Right ventricle myocardium inferior (tissue), 1 donor: ENCODE results near the gene GRM8. TPM values are rescaled to one million over a fixed set of nuclear protein-coding genes. Genes with fewer than 3 reads are reported as not detected.

Experiments used
- ATAC-seq: fragments of 200-7000 bp; cut with Tn5 transposase; one replicate; pipeline ENCODE4 v1.9.1; 2020; ENCODE audit warnings: mild to moderate bottlenecking, moderate library complexity
- DNase-seq: peaks from one replicate; pipeline ENCODE4 v3.0.0; 2021; ENCODE audit errors: missing footprints
- intact Hi-C: fragments of 100-400 bp; cut with DNase I; formaldehyde crosslinking; loops from one replicate; pipeline ENCODE4 v1.11.0; 2022
- total RNA-seq: library from RNA; stranded (reverse); fragmentation: NEBNext Ultra II Directional; extraction: Animal tissue kit (Norgen Biotek cat#: 25700); gene quantifications from one replicate; pipeline ENCODE4 v1.2.1, GENCODE V29; 2021
- donor health status: DM: no; HTN: yes; CAD: no; lungs with severe emphysema.

The GRM8 gene
- total RNA-seq, 1 donor from 2014 or later = 0.22 TPM

DNA sequence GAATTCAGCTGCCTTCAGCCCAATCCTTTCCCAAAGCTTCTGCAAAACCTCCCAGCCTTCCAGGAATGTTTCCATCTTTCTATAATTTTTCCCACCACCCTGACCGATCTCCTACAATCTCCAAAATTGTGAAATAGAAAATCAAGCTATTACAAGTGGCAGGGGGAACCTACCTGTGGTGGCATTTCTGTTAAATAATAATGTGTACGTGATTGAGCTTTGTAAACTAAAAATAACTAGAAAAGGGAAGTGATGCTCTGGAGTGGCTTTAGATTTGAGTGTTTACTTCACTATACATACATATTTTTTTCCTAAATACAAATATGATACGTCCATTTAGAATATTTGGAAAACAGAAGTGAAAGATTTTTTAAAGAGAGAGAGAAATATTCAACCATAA is 593.6 kb downstream of the GRM8 start:
- DNase-seq = no peak
- ATAC-seq = no peak
- intact Hi-C loops = no loop called here

DNA sequence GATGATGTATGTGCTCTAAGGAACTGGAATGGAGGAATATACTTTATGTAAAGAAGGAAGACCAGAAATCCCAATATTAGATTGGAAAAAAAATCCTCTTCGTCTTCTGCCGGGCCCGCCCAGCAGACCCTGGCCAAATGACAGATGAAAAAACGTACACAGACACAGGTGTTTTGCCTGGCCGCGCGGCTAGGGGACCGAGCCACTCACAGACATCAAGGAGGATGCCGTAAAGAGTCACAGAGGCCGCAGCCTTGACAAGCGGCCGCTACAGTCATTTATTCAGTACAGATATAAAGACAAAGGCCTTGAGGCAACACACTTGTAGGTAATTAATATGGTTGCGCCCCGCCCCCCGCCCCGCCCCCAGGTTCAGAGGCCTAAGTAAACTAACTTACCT is 594.1 kb downstream of the GRM8 start:
- intact Hi-C loops = no loop called here
- no peak for ATAC-seq
- no peak for DNase-seq

DNA sequence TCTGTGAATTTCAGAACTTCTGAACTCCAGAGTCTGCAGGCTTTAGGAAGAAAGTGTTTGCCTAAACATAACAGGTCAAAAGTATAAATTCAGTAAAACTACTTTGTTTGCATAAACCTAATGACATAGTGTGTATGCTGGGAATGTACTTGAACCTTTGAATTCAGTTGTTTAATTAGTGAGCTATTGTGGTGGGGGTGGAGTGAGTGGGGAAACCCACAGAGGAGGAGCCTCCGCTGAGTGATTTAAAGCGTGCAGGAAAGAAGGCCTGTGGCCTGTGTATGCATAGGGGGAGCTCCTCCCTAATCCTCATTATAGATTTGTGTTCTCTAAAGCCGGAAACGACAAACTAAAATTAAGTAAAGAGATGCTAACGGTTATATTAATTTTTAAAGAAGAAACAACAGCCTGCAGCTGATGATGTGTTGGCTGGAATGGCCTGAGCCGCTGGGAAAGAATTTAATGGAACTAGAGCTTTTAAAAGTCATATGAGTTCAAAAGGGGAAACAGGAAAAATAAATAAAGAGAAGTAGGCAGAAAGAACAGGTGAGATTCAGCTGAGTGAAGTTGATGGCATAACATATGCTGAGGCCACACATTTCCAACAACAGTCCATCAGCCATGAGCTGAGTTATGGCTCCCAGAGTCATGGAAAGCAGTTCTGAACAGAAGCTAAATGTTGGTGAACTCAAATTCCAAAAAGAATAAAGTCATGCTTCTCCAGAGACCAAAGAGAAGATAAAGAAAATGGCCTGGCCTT is 595.0 kb downstream of the GRM8 start:
- ATAC-seq = no peak
- DNase-seq = no peak
- intact Hi-C loops = no loop called here

DNA sequence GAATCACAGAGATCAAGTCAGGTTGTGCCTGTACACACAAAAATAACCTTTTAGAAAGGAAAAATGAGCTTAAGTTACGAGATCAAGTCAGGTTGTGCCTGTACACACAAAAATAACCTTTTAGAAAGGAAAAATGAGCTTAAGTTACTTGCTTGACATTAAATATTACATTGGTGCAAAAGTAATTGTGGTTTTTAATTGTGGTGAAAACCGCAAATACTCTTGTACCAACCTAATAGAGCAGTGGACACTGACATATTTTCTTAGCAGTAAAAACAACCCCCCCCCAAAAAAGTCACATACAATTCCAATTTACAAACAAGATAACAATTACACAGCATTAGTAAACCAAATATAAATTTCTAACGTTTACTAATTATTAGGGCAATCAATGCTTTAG is 595.6 kb downstream of the GRM8 start:
- intact Hi-C loops = no loop called here
- DNase-seq (no peak), ATAC-seq (no peak)

DNA sequence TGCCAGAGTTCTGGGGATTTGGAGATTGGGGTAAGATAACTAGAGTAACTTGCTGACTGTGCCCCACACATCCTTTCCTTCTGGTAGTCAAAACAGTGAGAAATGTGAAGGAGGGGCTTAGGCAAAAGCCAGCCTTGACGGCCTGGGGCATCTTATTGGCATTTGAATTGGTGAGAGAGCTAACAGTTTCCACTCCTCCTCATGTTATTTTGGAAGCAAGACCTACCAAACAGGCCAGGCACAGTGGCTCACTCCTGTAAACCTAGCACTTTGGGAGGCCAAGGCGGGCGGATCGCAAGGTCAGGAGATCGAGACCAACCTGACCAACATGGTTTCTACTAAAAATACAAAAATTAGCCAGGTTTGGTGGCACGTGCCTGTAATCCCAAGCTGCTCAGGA is 596.6 kb downstream of the GRM8 start:
- ATAC-seq (no peak), DNase-seq (no peak)
- intact Hi-C loops = no loop called here

DNA sequence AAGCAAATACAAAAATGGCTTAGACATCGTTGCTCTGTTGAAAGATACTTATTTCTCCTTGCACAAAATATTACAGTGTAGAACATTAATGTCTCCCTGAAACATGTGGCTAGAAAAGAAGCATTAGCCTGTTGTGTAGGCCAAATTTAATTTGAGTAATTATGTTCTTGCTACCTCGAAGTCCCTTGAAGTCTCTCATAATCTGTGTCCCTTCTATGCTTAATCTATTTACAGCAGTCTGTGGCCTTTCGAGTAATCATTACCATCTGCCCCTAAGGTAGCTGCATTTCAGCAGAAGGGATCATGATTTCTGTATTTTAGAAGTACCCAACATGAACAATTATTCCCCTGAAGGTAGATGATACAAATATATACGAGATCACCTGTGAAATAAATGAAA is 615.2 kb downstream of the GRM8 start:
- ATAC-seq (no peak), DNase-seq (no peak)
- intact Hi-C loops = no loop called here

DNA sequence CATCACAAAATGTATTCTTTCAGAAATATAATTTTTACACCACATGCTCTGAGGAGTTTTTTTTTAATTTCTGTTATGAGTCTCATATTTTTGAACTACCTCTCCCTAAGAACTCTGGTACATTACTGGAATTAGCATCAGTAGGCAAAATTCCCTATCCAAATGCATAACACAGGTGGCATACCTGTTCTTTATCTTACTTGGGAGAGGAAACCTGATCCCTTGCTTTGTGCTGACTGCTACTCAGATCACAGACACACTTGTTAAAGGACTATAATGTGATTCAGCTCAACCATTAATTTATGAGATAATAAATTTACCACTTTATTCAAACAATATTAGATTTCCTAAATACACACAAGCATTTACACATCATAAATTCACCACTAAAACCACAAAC is 617.2 kb downstream of the GRM8 start:
- intact Hi-C loops = no loop called here
- no peak for DNase-seq
- no peak for ATAC-seq

DNA sequence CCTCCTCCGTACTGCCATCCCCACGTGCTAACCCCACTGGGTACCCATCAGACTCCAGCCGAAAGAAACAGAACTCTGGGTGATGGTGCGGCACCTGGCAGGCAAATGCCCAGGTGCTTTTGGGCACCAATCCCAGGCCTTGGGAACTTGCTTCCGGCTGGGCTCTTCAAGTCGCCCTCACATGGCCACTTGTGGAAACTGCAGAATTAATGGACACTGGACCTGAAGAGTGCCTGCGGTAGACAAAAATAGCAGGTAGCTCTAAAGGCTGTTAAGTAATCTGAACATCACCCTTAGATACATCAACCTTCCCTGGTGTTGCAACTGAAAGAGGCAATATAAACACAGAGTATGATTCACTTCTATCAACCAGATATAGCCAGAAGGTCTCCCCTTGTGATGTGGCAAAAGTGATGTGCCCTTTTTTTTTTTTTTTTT is 644.4 kb downstream of the GRM8 start:
- intact Hi-C loops = no loop called here
- ATAC-seq (no peak), DNase-seq (no peak)

DNA sequence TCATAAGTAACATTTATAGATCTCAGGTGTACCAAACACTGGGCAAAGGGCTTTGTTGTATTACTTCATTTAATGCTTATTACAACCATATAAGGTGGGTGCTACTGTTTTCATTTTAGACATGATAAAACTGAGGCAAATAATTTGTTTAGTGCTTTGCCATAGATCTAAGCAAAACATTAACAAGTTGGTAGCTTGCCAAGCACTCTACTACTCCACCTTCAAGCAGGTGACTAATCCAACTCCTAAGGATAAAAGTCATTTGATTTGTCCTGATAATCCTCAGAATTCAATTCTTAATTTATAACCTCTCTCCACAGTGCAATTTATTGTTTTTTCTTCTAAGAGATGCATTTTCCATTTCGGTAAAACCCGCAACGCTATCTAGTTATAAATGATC is 646.4 kb downstream of the GRM8 start:
- DNase-seq (no peak), ATAC-seq (no peak)
- intact Hi-C loops = no loop called here

DNA sequence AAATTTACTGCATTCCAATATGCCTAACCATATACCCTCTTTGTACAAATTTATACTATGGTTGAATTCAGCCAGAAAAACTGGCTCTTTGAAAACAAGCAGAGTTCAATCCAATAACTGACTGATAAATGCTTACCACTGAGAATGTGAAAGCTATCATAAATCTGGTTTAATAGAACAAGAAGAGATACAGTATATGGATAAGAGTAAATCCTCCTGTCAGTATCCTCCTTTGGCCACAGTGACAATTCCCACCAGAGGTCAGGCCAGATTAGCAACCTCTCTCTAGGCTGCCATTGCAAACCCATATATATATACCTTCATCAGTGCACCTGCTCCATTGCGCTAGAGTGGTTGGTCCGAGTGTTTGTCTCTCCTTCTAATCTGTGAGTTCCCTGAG is 647.2 kb downstream of the GRM8 start:
- ATAC-seq (no peak), DNase-seq (no peak)
- intact Hi-C loops = no loop called here

DNA sequence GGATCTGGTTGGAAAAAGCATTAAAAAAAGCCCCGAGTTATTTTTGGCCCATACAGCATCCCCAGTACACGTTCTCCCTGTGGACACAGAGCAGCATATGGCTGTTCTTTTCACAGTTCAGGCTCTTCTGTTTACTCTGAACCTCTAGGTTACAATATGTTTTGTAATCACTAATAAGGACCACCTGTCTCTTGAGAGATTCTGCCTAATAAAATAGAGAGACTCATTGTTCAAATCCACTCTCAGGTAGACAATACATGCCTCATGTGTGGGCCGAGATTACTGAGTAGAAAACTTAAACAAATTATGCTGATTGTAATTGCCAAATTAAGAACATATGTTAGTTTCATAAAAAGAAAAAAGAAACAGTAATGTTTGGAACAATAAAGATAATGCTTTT is 647.7 kb downstream of the GRM8 start:
- DNase-seq (no peak), ATAC-seq (no peak)
- intact Hi-C loops = no loop called here

DNA sequence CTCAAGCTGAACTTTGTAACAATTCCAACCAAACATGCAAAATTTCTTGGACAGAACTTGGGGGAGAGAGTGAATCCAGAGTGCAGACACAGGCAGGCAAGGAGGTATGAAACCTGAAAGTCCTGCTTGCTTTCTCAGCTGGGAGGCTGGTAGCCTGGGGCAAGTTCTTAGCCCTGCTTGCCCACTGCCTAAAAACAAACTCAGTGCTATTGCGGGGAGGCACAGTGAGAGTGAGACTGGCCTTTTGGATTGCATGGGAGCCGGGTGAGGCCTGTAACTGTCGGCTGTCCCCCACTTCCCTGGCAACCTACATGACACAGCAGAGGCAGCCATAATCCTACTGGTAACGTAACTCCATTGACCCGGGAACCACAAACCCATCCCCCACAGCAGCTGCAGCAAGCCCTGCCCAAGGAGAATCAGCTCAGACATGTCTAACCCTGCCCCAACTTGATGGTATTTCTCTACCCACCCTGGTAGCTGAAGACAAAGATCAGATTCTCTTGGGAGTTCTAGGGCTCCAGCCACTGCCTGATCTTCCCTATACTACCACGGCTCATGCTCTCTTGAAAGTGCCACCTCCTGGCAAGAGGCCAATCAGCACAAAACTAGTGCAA is 663.6 kb downstream of the GRM8 start:
- DNase-seq (no peak), ATAC-seq (no peak)
- intact Hi-C loops = no loop called here

DNA sequence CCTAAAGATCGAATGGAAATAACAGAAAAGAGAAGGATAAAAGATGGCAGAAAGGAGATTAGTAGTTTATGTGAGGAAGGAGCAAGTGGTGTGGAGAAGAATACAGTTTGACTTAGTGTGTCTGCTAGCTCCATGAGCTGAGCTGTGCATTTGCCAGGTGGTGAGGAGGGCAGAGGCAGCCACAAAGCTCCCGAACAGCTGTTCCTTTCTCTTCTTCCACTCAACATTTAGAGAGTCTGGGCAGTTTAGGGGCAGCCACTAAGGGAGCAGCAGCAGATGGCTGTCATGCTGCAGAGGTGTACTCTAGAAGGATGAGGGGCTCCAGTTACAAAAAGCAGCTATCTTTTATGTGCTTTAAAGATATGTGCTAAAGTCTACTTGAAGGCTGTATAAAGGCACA is 674.4 kb downstream of the GRM8 start:
- ATAC-seq = no peak
- DNase-seq = no peak
- intact Hi-C loops = no loop called here

DNA sequence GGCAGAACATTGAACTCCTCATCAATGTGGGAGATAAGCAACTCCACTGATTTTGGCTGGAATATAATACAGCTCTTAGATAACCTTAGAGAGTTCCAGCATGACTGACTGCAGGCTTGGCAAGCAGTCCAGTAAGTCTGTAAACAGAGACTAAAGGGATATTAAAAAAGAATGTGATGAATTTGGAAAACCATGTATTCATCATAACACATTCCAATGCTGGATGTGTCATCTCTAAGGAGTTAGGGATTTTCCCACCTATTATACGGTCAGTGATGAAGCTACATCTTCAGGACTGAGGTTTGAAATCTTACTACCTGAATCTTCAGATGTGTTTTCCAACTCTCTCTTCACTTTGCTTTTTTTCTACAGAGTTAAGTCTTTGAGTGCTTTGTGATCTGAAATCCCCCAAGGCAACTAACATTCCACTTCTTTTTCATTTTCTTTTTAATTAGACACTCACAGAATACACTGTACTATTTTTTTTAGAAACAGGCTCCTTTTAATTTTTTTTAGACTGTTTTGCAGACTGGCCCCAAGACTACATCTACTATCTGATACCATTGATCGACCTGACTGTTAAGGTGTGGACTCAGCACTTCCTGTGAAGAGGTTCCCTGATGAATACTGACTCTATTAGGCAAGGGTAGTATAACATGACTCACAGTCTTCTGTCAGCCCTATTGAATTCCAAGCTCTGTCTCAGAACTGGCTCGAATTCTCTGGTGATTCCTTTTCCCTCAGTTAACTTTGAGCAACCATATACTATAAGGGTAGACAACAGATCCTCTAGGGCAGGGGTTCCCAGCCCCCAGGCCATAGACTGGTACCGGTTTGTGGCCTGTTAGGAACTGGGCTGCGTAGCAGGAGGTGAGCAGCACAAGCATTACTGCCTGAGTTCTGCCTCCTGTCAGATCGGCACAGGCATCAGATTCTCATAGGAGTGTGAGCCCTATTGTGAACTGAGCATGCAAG is 678.2 kb downstream of the GRM8 start:
- DNase-seq (no peak), ATAC-seq (no peak)
- intact Hi-C loops = no loop called here

DNA sequence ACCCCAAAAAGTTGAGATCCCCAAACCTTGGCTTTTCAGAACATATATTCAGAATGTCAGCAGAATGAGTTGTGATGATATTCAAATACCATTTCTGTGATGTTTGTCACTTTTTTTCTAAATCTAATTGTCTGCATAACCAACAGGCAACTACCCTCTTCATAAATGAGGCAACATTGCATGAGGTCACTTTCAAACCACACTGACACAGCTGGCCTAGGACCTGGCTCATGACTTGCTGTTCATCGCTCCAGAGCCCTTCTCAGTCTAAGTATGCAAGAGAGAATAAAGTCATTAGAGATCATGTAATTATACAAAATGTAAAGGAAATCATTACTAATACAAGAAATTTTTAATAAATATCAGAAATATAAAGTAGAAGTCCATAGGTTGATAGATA is 681.9 kb downstream of the GRM8 start:
- ATAC-seq = no peak
- intact Hi-C loops = no loop called here
- no peak for DNase-seq

DNA sequence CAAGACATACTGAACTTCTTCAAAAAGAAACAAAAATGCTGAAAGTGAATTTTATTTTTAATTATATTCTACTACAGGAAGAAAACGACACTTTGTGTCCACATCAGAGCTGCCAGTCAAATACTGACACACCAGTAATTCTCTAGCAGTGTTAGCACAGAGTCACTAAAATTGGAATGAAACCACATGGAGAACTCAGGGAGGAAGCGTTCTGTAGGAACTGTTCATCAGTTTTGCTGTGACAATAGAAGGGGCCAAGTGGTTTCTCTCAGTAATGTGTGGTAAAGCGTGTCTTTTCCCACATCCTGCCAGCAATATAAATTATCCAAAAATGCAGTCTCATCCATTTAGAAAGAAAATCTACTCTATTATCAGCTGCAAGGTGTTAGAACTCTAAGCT is 683.3 kb downstream of the GRM8 start:
- no peak for DNase-seq
- intact Hi-C loops = no loop called here
- no peak for ATAC-seq

DNA sequence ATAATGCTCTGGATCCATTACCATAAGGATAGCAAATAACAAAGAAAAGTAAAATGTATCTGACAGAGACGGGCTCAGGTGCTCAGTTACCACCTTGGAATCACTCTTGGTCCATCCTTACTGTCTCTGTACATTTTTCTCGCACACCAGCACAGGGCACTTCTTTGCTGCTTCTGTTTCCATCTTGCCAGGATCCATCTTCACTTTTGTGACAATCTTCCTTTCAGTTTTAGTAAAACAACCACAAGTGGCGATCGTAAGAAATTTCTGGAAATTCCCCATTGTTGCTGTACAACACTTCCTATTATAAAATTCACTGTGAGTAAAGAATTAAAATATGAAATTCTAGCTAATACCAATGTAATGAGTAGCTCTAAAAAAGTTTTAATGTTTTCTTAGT is 695.5 kb downstream of the GRM8 start:
- ATAC-seq = no peak
- no peak for DNase-seq
- intact Hi-C loops = no loop called here

DNA sequence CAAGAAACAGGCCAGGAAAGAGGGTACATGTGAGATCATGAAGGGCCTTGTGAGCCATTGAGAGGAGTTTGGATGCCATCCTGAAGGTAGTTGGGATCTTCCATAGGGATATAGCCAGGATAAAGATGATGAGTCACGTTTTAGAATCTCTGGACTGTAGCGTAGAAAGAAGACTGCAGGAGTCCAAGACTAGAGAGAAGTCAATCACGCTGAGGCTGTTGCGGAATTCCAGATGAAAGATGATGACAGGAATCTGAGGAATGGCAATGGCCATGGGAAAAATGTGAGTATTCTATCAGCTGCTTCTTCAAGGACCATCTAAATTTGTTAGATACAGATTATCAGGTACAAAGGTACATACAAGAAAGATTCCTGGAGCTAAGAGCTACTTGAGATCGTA is 711.3 kb downstream of the GRM8 start:
- DNase-seq (no peak), ATAC-seq (no peak)
- intact Hi-C loops = no loop called here

DNA sequence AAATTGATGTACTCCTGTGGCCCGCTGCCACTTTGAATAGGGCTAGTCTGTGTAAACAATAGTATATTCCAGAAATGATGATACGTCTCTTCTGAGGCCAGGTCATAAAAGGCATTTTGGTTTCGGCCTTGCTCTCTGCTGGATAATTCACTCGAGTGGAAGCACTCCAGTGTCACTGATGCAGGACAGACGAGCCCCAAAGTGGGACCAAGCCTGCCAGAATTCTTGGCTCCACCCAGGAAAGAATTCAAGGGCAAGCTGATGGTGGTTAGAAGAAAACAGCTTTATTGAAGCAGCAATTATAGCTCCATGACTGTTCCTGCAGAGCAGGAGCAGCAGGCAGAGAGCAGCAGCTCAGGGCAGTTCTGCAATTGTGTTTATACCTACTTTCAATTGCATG is 717.6 kb downstream of the GRM8 start:
- DNase-seq (no peak), ATAC-seq (no peak)
- intact Hi-C loops = no loop called here

DNA sequence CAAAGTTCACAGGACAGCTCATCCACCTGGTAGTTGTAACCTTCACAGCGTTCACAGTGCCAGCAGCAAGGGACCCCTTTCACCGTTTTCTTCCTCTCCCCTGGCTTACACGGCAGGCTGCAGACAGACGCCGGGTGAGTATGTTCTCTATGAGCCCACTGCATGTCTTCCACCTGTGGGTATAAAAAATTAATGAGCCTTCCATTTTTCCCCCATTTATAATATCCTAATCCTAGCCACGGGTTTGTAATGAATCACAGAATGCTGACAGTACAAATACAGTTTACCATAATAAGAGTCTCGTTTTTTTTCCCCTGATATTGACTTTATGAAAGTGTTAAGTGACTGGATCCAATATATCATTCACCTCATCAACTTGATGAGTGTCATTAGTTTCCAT is 719.0 kb downstream of the GRM8 start:
- intact Hi-C loops = no loop called here
- ATAC-seq (no peak), DNase-seq (no peak)
